Stimulated activated CD4-positive, alpha-beta T cell treated with anti-CD3 and anti-CD28 coated beads, Interleukin-4, amount 100 ng/mL, for 1 hour (primary cell): Measurements from ENCODE around the gene SELENOH.

ENCODE experiments used
- DNase-seq: peaks from one replicate; pipeline ENCODE4 v3.0.0-alpha.2; 2020

The SELENOH gene

DNA sequence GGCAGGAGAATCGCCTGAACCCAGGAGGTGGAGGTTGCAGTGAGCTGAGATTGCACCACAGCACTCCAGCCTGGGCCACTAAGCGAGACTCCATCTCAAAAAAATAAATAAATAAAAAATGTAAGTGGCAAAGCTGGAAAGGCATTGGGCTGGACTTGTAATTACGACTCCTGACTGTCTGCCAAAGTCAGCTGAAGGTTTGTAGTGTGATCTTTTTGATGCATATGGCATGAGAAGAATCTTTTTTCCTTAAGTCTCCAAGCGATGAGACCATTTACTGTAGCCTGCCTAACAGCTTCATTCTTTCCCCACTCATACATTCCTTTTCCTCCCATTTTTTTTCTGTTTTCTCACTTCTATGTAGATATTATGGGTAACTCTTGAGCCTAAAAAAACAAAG is 45.1 kb downstream of the SELENOH start:
- no peak for DNase-seq

GRCh38 chr11:57787006-57787604 is 45.8 kb downstream of the SELENOH start:
- no peak for DNase-seq

- no peak for DNase-seq
These were observed 46.8 kb downstream of the SELENOH start for GRCh38 chr11:57787920-57788702.

GRCh38 chr11:57788703-57789088 is 47.4 kb downstream of the SELENOH start:
- no peak for DNase-seq

GRCh38 chr11:57791321-57792059 is 50.2 kb downstream of the SELENOH start:
- peak; percentile 7 for DNase-seq

DNA sequence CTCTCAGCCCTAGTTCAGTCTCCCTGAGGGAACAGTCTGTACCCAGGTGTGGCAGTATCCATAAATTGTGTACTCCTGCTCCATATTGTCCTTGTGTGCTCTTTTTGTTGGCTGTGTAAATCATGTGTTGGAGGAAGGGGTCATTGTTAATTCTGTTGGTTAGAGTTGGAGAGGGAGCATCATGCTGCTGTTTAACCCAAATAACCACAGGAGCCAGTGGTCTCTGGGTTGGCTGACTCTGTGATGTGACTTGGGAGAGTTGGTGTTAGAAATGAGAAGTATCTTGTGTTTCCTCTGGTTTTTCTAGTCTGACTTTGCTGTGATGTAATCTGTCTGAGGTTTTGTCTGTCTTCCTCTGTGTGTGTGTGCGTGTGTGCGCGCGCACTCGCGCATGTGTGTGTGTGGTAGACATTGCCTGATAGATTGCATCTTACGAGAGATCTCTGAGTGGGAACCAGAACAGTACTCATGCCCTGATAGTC is 50.8 kb downstream of the SELENOH start:
- DNase-seq, result peak; percentile 79

GRCh38 chr11:57792870-57793269 is 51.6 kb downstream of the SELENOH start:
- no peak for DNase-seq
